Suprapubic skin (tissue), 3 donors: ENCODE measurements around the gene KLHL30.

Experiments
- EP300 ChIP-seq: sonication (generic); formaldehyde crosslinking; IDR thresholded peaks from one replicate; pipeline ENCODE4 v1.6.1; 2017; ENCODE audit warnings: antibody characterized with exemption
- POLR2A ChIP-seq, 2 donors: fragments of 450-650 bp; IDR thresholded peaks; one replicate each; pipeline ENCODE4 v1.6.1; 2017; ENCODE audit warnings: antibody characterized with exemption in 2 of 2, mild to moderate bottlenecking in 2 of 2, moderate library complexity in 2 of 2
- TF ChIP-seq, protein P1 (sequence below), 2 donors: fragments of 200-600 bp in 1 of 2; fragments of 450-650 bp in 1 of 2; sonication (generic) in 1 of 2; IDR thresholded peaks; one replicate each; pipeline ENCODE4 v1.5.1; 2016 to 2019; ENCODE audit warnings: antibody characterized with exemption in 2 of 2, mild to moderate bottlenecking in 1 of 2, moderate library complexity in 1 of 2

DNA sequence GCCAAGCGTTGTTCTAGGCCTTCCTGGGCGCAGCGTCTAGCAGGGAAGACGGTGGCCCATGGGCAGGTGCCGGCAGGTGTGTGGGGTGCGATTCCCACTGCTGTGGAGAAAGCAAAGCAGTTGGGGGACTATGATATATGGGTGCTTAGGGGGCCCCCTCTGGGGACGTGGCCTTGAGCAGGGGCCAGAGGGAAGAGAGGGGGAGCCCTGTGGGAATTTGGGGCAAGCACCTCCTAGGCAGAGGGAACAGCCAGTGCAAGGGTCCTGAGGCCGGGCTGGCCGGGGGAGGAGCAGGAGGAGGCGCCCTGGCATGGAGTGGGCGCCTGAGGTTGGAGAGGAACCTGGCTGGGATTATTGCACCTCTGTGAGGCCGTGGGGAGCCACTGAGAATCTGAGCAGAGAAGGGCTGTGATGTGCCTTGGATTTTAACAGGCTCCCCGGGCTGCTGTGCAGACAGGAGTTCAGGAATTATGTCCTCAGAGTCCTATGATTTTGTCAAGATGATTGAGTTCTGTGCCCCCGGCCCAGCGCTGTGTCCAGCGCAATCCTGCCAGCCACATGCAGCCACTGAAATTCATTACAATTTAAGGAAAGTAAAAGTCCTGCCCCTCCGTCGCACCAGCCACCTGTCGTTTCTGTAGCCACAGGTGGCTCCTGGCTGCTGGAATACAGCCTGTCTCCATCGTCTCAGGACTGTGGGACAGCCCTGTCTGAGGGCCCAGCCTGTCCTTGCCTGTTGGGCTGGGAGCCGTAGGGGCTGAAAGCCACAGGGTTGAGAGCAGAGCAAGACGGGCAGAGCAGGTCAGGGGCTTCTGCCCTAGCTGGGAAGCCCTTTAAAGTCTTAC, 9.1 kb upstream of the KLHL30 start:
- TF ChIP-seq, protein P1, sequence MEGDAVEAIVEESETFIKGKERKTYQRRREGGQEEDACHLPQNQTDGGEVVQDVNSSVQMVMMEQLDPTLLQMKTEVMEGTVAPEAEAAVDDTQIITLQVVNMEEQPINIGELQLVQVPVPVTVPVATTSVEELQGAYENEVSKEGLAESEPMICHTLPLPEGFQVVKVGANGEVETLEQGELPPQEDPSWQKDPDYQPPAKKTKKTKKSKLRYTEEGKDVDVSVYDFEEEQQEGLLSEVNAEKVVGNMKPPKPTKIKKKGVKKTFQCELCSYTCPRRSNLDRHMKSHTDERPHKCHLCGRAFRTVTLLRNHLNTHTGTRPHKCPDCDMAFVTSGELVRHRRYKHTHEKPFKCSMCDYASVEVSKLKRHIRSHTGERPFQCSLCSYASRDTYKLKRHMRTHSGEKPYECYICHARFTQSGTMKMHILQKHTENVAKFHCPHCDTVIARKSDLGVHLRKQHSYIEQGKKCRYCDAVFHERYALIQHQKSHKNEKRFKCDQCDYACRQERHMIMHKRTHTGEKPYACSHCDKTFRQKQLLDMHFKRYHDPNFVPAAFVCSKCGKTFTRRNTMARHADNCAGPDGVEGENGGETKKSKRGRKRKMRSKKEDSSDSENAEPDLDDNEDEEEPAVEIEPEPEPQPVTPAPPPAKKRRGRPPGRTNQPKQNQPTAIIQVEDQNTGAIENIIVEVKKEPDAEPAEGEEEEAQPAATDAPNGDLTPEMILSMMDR (IDR thresholded peaks at IDR 0.05), result no peak
- TF ChIP-seq POLR2A (IDR thresholded peaks at IDR 0.05) (no peak), EP300 (no peak)
